GM18520 (cell line): ENCODE results near the gene ADAMTS6.

Experiments used
- ATAC-seq: cut with Tn5 transposase; IDR thresholded peaks from one replicate; pipeline ENCODE4 v1.9.1; 2021; ENCODE audit not compliant: unreplicated experiment

The ADAMTS6 gene

DNA sequence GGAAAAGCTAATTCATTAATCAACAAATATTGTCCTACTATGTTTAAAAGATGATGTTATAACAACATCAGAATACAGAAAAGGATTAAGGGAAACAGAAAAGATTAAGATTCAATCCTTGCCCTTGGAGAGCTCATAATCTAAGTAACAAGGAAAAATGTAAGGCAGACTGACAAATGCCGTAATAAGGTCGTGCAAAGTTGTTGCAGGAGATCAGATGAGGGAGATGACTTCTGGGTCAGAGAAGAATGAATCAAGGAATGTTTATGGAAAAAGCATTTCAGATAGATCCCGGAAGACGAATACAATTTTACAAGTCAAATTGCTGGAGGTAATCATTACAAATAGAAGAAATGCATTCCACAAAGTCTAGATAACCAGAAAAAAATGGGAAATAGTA, 6.4 kb downstream of the ADAMTS6 start:
- ATAC-seq, result no peak

- no peak for ATAC-seq
Observed at GRCh38 chr5:65474130-65474711, 7.5 kb downstream of the ADAMTS6 start.

DNA sequence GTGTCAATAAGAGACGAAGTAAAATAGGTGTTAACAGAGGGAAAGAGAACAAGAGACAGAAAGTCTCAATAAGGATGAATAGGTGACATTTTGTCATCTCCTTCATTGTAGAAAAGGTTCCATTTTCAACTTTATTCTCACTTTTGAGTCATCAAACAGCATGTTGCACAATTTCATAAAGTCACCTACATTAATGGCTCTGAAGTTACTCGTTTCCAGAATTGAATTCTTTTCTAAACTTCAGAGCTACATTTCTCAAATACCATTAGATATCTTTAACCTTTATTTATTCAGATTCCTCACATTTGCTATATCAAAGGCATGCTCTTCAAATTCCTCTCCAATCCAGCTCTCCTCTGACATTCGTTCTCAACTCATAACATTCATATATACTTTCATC, 13.1 kb downstream of the ADAMTS6 start:
- no peak for ATAC-seq

- ATAC-seq, result no peak
Observed at GRCh38 chr5:65462139-65462705, 19.5 kb downstream of the ADAMTS6 start.

- ATAC-seq, result no peak
Observed at GRCh38 chr5:65461490-65461889, 20.2 kb downstream of the ADAMTS6 start.

DNA sequence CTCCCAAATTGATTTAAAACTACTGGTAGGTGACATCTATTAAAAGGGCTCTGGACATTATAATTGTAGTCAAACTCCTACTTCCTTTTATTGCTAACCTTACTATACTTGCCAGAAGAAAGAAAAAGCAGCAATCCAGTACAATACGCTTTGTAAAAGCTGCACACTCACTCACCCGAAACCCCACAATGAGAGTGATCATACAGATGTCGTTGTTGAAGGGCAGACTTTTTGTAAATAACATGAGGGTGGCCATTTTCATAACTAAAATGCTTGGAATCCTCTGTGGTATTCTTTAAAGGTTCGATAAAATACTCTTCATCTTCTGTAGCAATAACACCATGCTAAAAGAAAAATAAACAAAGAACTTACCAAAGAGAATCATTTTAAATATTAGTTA, 21.7 kb downstream of the ADAMTS6 start:
- no peak for ATAC-seq

- ATAC-seq, result no peak
Observed at GRCh38 chr5:65455064-65455463, 26.7 kb downstream of the ADAMTS6 start.

DNA sequence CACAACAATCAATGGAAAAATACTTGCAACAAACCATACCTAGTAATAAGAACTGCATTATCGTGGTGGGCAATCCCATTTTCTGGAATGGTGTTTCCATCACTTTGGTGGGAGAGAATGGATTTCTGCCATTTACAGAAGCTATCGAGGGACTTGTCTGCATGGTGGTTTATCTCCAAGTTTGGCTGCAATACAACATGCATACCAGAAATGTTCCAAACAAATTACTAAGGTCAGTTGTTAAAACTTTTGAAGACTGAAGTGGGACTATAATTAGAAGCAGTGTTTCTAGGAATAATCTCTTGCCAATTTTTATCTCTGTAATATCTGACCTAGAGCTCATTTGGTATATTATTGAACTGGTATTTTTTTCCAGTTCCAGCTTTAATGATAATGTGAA, 30.3 kb downstream of the ADAMTS6 start:
- no peak for ATAC-seq

DNA sequence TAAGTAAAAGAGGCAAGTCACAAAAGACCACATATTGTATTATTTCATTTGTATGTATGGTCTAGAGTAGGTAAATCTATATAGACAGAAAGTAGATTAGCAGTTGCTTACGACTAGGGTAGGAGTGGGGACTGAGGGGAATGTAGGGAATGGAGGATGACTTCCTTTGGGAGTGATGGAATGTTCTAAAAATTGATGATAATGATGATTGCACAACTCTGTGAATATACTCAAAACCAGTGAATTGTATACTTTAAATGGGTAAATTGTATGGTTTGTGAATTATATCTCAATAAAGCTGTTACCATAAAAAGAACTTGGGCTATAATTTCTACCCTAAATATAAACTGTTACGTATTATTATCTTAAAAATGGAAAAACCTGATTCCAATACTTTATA, 35.0 kb downstream of the ADAMTS6 start:
- ATAC-seq, result no peak

DNA sequence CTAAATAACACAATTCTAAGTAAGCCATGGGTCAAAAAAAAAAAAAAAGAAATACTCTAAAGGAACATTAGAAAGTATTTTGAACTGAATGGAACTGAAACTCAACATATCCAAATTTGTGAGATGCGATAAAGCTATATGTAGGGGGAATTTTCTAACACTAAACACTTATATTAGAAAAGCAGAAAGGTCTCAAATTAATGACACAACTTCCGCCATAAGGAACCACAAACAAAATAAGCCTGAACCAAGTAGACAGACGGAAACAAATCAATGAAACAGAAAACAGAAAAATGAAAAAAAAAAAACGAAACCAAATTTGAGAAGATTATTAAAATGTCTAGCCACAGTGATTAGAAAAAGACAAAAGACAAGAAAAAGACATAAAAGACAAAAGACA, 39.9 kb downstream of the ADAMTS6 start:
- ATAC-seq, result no peak

GRCh38 chr5:65440456-65440855, 41.3 kb downstream of the ADAMTS6 start:
- no peak for ATAC-seq

GRCh38 chr5:65434122-65434521, 47.6 kb downstream of the ADAMTS6 start:
- ATAC-seq, result no peak

GRCh38 chr5:65426656-65427055, 55.1 kb downstream of the ADAMTS6 start:
- ATAC-seq, result no peak

GRCh38 chr5:65423623-65424022, 58.1 kb downstream of the ADAMTS6 start:
- ATAC-seq, result no peak

GRCh38 chr5:65418661-65419060, 63.1 kb downstream of the ADAMTS6 start:
- no peak for ATAC-seq

- no peak for ATAC-seq
Observed at GRCh38 chr5:65413822-65414221, 67.9 kb downstream of the ADAMTS6 start.

GRCh38 chr5:65412842-65413241, 68.9 kb downstream of the ADAMTS6 start:
- no peak for ATAC-seq

- no peak for ATAC-seq
Observed at GRCh38 chr5:65411356-65411755, 70.4 kb downstream of the ADAMTS6 start.

DNA sequence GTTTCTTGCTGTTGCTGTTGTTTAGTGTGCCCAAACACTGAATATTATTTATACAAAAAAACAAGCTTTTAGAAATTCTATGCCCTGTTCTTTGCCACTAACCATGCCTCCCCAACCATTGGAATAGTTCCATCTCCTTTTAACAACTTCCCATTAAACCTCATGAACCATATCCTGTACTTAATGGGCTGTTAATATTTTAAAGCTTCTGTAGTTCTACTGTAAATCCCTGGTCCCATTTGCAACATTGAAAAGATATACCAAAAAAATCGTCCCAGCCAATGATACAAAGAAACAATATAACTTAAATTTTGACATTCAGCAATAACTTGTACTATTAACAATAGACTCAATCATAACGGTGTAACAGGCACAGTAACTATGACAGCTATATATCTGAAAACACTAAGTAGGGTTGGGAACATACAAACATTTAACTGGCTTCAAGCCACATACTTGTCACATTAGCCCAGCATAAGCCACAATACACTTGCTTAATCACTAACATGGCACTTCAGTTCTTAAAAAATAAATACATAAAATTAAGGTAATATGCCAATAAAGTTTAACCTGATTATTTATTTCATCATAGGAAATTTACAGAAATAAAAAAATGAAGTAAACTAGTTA, 86.1 kb downstream of the ADAMTS6 start:
- ATAC-seq, result no peak

GRCh38 chr5:65394087-65394486, 87.6 kb downstream of the ADAMTS6 start:
- ATAC-seq, result no peak

DNA sequence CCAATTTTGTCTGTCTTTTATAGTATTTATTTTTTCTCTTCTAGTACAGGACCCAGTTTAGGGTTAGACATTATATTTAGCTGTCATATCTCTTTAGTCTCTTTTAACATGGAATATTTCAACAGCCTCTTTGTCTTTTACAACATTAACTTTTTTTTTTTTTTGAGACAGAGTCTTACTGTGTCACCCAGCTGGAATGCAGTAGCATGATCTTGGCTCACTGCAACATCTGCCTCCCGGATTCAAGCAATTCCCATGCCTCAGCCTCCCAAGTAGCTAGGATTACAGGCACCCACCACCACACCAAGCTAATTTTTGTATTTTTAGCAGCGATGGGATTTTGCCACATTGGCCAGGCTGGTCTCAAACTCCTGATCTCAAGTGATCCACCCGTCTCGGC, 90.1 kb downstream of the ADAMTS6 start:
- no peak for ATAC-seq

DNA sequence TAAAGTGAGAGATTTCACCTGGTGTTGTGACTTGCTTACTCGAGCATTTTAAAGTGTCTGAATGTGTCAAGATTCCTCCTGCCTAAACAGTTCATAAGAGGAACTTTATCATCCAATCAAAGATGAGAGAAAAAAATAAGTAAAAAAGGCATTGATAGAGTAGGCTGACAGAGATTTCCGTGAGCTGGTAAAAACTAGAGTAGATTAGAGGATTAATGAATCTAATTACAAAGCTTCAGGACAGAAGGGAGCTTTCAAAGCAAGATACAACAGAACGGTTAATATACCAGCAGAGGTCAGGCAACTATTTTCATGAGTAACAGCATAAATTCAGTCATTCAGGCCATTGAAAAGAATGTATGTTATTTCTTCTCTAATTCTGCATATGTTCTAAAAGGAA, 91.5 kb downstream of the ADAMTS6 start:
- ATAC-seq, result no peak

GRCh38 chr5:65383859-65384258, 97.9 kb downstream of the ADAMTS6 start:
- ATAC-seq, result no peak
